HG03175 (cell line): ENCODE measurements around the gene GRXCR2.
"Not testable (repeated sequence)": the region's sequence is repeated elsewhere in the genome, so short reads cannot be mapped to it uniquely, and the experiment has no call there.

Source experiments
- ATAC-seq: cut with Tn5 transposase; IDR thresholded peaks from one replicate; pipeline ENCODE4 v1.9.1; 2021; ENCODE audit warnings: mild to moderate bottlenecking, moderate library complexity; ENCODE audit not compliant: unreplicated experiment

Gene GRXCR2

DNA sequence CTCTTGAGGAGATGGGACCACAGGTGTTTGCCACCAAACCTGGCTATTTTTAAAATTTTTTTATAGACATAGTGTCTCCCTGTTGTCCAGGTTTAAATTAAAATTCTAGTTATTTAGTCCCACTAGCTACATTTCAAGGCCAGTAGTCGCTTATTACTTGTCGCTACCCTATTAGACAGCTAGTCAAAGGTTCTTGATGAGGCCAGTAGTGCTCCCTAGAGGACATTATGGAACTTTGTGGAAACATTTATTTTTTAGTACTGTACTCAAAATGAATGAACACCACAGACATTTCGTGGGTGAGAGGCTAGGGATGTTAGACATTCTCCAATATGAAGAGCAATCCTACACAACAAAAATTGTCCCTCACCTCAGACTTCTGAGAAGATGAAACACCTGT, 14.4 kb upstream of the GRXCR2 start:
- ATAC-seq = no peak

GRCh38 chr5:145874765-145875164, 2.0 kb upstream of the GRXCR2 start:
- ATAC-seq = no peak

- ATAC-seq = no peak
Observed at GRCh38 chr5:145872486-145872885, 328 bp downstream of the GRXCR2 start.

DNA sequence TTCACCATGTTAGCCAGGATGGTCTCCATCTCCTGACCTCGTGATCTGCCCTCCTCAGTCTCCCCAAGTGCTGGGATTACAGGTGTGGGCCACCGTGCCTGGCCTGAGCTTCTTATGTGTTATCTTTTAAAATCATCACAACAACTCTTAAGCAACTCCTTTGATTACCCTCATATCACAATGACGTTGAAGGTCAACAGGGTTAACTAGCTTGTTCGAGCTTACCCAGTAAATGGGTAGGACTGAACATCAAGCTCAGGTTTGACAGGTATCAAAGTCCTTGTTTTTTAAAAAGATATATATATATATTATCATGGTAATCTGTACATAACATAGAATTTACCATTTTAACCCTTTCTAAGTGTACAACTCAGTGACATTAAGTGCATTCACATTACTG, 3.1 kb downstream of the GRXCR2 start:
- no peak for ATAC-seq

GRCh38 chr5:145867806-145868205, 5.0 kb downstream of the GRXCR2 start:
- ATAC-seq = no peak

- not testable (repeated sequence) for ATAC-seq
Observed at GRCh38 chr5:145864432-145864831, 8.4 kb downstream of the GRXCR2 start.

- no peak for ATAC-seq
Observed at GRCh38 chr5:145863003-145863402, 9.8 kb downstream of the GRXCR2 start.

GRCh38 chr5:145859897-145860296, 12.9 kb downstream of the GRXCR2 start:
- no peak for ATAC-seq

GRCh38 chr5:145859453-145859852, 13.4 kb downstream of the GRXCR2 start:
- no peak for ATAC-seq

- ATAC-seq = no peak
Observed at GRCh38 chr5:145858959-145859358, 13.9 kb downstream of the GRXCR2 start.

DNA sequence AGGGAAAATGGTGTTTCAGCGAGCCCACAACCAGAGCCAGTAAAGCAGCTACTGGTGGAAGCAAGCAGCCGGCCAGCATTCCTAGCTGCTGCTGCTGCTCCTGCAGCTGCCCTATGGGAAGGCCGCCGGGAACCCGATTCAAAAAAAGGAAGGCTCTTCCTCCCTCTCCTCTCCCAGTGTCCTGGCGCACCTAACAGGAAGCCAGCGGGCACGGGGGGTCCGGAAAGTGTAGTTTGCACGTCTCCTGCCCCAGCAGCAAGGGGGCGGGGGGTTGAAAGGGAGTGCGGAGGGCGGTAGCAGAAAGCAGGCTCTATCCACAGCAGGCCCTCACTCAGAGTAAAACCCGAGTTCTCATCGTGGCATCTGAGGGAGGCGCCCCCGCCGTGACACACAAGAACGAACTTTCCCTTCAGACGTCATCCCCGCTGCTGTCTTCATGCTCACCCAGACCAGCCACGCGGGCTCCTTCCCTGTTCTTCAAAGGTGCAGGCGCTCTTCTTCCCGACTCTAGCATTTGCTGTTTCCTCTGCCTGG, 16.5 kb downstream of the GRXCR2 start:
- ATAC-seq = peak; percentile 39

- ATAC-seq = no peak
Observed at GRCh38 chr5:145855763-145856267, 17.0 kb downstream of the GRXCR2 start.

DNA sequence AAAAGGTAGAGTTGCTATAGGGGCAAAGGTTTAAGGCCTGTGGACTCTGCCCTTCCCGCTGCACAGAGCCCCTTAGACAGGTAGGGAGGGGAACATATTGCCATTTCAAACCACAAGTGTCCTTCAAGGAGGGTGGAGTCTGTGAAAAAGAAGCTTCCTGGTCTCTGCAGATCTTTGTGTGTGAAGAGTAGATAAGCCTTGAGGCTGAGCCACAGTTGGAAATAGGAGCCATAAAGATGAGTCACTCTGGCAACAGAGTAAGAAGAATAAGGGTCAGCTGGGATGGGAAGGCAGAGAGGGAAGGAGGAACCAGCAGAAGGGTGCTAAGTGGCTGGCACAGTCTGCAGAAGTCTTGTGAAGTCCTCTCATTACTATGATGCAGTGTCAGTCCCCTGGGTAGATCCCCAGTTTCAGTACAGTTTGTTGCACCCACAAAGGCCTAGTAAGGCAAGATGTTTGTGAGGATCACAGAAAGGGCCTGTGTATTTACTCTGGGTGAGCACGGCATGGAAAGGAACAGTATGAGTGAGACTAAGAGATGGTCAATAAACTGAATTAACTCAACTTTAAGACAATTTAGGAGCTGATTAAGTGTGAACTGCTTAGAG, 18.1 kb downstream of the GRXCR2 start:
- ATAC-seq = no peak

GRCh38 chr5:145853781-145854376, 18.9 kb downstream of the GRXCR2 start:
- no peak for ATAC-seq

- ATAC-seq = no peak
Observed at GRCh38 chr5:145852990-145853389, 19.8 kb downstream of the GRXCR2 start.

GRCh38 chr5:145848854-145849253, 24.0 kb downstream of the GRXCR2 start:
- no peak for ATAC-seq

- no peak for ATAC-seq
Observed at GRCh38 chr5:145847499-145848497, 25.0 kb downstream of the GRXCR2 start.

GRCh38 chr5:145846081-145846480, 26.7 kb downstream of the GRXCR2 start:
- ATAC-seq = no peak

DNA sequence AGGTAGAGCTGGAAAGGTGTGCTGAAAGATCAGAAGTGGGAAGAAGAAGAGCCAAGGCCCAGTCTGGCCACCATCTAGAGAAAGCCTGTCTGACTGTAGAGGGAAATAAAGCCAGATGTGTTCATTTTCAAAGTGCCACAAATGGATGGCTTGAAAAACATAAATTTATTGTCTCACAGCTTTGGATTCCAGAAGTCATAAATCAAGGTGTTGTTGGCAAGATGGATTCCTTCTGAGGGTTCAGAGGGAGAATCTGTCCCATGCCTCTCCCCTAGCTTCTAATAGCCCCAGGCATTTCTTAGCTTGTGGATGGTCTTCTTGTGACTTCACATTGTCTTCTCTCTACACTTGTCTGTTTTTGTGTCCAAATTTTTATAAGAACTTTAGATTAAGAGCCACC, 31.5 kb downstream of the GRXCR2 start:
- no peak for ATAC-seq

DNA sequence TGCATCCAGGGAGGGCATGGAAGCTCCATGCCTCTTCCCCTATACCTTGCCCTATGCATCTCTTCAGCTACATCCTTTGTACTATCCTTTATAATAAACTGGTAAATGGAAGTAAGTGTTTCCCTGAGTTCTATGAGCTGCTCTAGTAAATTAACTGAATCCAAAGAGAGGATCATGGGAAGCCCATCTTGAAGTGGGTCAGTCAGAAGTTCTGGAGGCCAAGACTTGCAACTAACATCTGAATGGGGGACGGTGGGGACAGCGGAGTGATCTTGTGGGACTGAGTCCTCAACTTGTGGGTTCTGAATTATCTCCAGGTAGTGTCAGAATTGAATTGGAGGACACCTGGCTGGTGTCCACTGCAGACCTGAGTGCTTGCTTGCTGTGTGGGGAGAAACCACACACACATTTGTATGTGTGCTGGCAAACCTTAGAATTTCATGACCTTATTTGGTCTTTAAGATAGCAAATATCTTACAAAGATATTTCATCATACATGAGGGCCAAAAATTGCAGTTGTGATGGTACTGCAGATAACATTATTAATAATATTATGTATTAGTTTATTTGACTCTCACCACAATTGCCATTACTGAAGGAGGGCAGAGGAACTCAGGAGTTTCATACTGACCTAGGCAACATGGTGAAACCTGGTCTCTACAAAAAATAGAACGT, 32.2 kb downstream of the GRXCR2 start:
- no peak for ATAC-seq

DNA sequence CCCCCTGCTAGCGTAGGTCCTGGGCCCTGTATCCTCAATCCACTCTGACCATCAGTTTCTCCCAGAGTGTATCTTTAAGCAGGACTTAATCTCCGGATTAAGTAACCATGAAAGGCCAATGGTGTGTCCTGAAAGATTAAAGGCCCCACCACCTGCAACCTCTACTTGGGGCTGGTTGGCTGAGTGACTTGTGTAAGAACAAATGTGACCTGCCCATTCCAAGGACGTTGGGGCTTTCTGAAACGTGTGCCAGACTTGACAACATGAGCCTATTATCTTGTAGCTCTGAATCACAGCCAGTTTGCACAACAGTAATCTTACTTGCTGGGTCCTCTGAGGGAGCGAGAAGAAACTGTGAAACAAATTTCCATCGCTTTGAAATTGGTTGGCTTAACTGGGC, 34.5 kb downstream of the GRXCR2 start:
- ATAC-seq = no peak
